Peyer's patch (tissue), 4 donors: ENCODE results near the gene SACS.

ENCODE experiments used
- CTCF ChIP-seq, 6 experiments: fragments of 450-650 bp in 4 of 6; fragments of 200-600 bp in 2 of 6; sonication (generic) in 1 of 6; IDR thresholded peaks; one replicate each; pipeline ENCODE4 v1.5.1; 2017 to 2019; ENCODE audit warnings: antibody characterized with exemption in 6 of 6, mild to moderate bottlenecking in 3 of 6, moderate library complexity in 1 of 6
- POLR2A ChIP-seq, 2 donors: fragments of 450-650 bp; IDR thresholded peaks; one replicate each; pipeline ENCODE4 v1.5.1; 2017; ENCODE audit warnings: antibody characterized with exemption in 2 of 2, mild to moderate bottlenecking in 2 of 2, moderate library complexity in 2 of 2

GRCh38 chr13:23437916-23438315 is 4.4 kb upstream of the SACS start:
- no peak for TF ChIP-seq CTCF (IDR thresholded peaks at IDR 0.05)
- no peak for TF ChIP-seq POLR2A (IDR thresholded peaks at IDR 0.05)
